Ishikawa (cell line): ENCODE results near the gene GRK5.
A peak's percentile ranks its signal among the peaks of the same experiment; 100 is the strongest.

Experiments
- CEBPB ChIP-seq: IDR thresholded peaks from 2 replicates; pipeline ENCODE4 v1.6.1; 2012
- CREB1 ChIP-seq: IDR thresholded peaks from 2 replicates; pipeline ENCODE4 v1.6.1; 2012; ENCODE audit warnings: low read depth
- EGR1 ChIP-seq: IDR thresholded peaks from 2 replicates; pipeline ENCODE4 v1.6.1; 2012
- EP300 ChIP-seq: IDR thresholded peaks from 2 replicates; pipeline ENCODE4 v1.6.1; 2012; ENCODE audit warnings: borderline replicate concordance
- FOXM1 ChIP-seq: IDR thresholded peaks from 2 replicates; pipeline ENCODE4 v1.6.1; 2012; ENCODE audit warnings: low read depth, borderline replicate concordance
- NFIC ChIP-seq: IDR thresholded peaks from 2 replicates; pipeline ENCODE4 v1.6.1; 2012
- RAD21 ChIP-seq: IDR thresholded peaks from 2 replicates; pipeline ENCODE4 v1.6.1; 2012; ENCODE audit warnings: low read depth
- TAF1 ChIP-seq: IDR thresholded peaks from 2 replicates; pipeline ENCODE4 v1.6.1; 2012; ENCODE audit warnings: low read depth, mild to moderate bottlenecking
- TCF12 ChIP-seq: IDR thresholded peaks from 2 replicates; pipeline ENCODE4 v1.6.1; 2012; ENCODE audit warnings: low read depth
- TEAD4 ChIP-seq: IDR thresholded peaks from 2 replicates; pipeline ENCODE4 v1.6.1; 2012
- YY1 ChIP-seq: IDR thresholded peaks from 2 replicates; pipeline ENCODE4 v1.6.1; 2012; ENCODE audit warnings: low read depth
- ZBTB7A ChIP-seq: IDR thresholded peaks from 2 replicates; pipeline ENCODE4 v1.6.1; 2012; ENCODE audit warnings: low read depth
- TF ChIP-seq, protein P1 (sequence below): IDR thresholded peaks from 2 replicates; pipeline ENCODE4 v1.6.1; 2012
- TF ChIP-seq, protein P2 (sequence below): IDR thresholded peaks from 2 replicates; pipeline ENCODE4 v1.6.1; 2012
- TF ChIP-seq, protein P3 (sequence below): IDR thresholded peaks from 2 replicates; pipeline ENCODE4 v1.6.1; 2012; ENCODE audit warnings: low read depth, mild to moderate bottlenecking

GRK5 gene

DNA sequence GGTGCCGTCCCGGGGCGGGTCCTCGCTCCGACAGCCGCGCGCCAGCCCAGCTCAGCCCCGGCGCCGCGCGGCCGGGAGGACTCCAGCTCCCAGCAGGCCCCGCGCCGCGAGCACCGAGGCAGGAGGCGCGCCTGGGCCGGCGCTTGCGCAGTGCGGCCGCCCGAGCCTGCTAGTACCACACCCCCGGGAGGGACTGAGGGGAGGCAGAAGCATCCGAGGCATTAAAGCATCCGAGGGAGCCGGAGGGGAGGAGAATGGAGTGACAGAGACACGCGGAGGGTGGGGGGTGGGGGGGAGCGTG is at the start of gene GRK5:
GRK5 (plus strand) TSS at position 206 of the 301 bp plus-strand sequence. CDS start 347 bp downstream, outside the sequence.
- TF ChIP-seq EP300 (no peak), TCF12 (no peak), RAD21 (no peak), TAF1 (peak; percentile 54; the same call in 1 of the 2 replicates), CEBPB (no peak), NFIC (0 out of 2 replicates have a peak, but pooled peaks have one; percentile 6)
- TF ChIP-seq, protein P1, sequence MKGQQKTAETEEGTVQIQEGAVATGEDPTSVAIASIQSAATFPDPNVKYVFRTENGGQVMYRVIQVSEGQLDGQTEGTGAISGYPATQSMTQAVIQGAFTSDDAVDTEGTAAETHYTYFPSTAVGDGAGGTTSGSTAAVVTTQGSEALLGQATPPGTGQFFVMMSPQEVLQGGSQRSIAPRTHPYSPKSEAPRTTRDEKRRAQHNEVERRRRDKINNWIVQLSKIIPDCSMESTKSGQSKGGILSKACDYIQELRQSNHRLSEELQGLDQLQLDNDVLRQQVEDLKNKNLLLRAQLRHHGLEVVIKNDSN = no peak

DNA sequence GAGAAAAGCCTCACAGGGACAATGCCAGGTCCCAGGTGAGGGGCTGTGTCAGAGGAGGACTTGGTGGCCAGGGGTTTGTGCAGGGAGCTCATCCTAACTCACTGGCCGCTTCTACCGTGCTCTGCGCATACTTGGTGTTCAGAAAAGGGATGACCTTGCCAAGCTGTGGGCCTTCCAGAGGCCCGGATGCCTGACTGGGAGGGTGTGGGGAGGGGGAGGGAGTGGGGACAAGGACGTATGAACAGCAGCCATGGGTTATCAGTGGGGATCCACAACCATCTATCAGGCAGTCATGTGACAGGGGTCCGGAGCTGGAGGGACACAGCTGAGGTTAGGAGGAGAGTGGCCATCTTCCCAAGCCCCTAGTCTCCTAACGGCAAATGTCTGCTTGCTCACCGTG is 48.0 kb upstream of the GRK5 start:
- TF ChIP-seq TEAD4 (no peak), RAD21 (no peak), CEBPB (no peak)

DNA sequence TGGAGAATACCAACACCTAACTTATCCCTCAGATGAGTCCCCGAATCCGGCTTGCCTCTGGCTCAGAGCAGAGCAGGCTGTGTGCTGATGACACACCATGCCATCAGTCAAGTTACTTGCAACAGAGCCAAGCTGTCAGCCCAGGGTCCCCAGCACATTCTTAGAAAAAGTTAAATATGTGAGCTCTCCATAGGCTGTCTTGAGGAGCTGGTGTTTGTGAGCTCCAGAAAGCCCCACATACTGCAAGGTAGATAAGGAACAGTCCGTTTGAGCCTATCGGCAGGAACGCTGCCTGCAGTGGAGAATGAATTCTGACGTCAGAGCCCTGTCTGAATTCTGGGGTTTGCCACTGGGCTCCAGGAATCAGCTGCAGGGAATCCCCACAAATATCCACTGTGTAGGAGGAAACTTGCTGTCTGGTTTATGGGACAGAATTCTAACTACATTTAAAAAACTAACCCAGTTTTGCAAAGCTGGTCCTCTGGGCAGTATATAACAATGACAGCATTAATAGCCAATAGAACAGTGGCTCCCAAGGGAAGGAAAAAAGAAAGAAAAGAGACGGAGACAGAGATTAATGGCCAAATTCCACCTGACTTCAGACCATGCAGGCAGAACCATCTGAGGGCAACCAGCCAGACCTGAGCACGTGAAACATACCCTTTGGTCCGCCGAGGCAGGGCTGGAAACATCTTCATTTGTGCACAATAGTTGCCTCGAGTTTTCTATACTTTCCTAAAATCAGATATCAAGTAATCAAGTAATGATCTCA is 45.5 kb upstream of the GRK5 start:
- TF ChIP-seq, protein P1 = no peak
- TF ChIP-seq, protein P2, sequence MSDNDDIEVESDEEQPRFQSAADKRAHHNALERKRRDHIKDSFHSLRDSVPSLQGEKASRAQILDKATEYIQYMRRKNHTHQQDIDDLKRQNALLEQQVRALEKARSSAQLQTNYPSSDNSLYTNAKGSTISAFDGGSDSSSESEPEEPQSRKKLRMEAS = peak; percentile 63

DNA sequence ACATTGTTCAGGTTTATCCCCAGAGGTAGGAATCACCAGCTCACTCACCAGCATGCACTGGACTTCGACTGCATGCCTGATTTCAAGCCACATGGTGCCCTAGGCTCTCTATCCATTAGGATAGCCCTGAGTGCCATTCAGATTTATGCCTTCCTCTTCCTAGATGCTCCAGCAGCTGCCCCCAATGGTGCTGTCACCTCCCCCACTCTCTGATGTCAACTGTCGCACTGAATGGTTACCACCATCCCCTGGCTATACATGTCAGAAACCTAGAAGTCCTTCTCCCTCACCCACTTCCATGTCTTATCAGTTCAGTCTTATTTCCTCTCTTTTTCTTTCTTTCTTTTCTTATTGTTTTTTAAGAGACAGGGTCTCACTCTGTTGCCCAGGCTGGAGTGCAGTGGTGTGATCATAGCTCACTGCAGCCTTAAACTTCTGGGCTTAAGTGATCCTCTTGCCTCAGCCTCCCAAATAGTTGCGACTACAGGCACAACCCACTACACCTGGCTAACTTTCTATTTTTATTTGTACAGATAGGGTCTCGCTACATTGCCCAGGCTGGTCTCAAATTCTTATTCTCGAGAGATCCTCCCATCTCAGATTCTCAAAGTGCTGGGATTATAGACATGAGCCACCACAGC is 44.8 kb upstream of the GRK5 start:
- TF ChIP-seq, protein P2 = 0 out of 2 replicates have a peak, but pooled peaks have one; percentile 3
- no peak for TF ChIP-seq NFIC

DNA sequence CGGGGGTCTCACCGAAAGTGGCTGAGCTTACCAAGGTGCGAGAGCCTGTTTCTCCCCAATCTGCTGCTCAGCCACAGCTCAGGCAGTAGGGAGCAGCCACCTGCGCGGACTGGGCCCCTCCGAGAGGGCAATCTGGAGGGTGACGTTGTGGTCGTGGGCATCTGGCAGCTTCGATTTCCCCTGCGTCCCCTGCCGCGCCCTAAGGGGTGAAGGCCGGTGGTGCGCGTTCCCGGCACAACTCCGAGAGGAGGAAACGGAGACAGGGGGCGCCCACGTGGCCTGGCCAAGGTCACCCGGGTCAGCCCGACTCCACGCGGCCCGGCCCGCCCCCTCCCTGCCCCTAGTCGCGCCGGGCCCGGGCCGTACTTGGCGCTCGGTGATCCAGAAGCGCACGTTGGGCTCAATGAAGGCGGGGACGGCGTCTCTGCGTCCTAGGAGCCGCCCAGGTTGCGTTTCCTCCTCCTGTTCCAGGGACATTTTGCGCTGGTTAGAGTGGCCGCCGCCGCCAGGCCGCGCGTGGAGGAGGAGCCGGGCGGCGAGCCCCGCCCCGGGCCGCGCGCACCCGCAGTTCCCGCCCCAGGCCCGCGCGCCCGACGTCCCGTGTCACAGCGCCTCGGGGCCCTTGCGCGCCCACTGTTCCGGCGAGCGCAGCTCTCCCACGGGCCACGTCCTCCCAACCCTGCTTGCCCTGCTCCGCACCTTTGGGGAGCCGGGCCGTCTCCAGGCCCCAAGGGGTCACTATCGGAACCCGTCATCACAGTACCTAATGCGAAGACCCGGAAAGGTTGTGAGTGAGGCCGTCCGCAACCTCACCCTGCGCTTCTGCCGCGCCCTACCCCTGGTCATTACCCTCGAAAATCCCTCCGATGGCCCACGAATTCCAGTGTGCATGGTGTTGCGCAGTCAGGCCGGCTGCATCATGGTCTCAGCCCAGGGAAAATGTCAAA is 41.9 kb upstream of the GRK5 start, which contains the start of gene SFXN4:
SFXN4 (minus strand) TSS at position 544 of the 947 bp plus-strand sequence; CDS start at position 477, 67 bp downstream.
- TF ChIP-seq FOXM1 (no peak), TAF1 (peak; percentile 68), TEAD4 (no peak), RAD21 (no peak), ZBTB7A (peak; percentile 92), YY1 (peak; percentile 57), CEBPB (no peak), TCF12 (peak; percentile 47; the same call in 1 of the 2 replicates), EGR1 (peak; percentile 40; the same call in 1 of the 2 replicates), NFIC (no peak), CREB1 (0 out of 2 replicates have a peak, but pooled peaks have one; percentile 6), EP300 (no peak)
- TF ChIP-seq, protein P1 = peak; percentile 93
- TF ChIP-seq, protein P2 = peak; percentile 99
- TF ChIP-seq, protein P3, sequence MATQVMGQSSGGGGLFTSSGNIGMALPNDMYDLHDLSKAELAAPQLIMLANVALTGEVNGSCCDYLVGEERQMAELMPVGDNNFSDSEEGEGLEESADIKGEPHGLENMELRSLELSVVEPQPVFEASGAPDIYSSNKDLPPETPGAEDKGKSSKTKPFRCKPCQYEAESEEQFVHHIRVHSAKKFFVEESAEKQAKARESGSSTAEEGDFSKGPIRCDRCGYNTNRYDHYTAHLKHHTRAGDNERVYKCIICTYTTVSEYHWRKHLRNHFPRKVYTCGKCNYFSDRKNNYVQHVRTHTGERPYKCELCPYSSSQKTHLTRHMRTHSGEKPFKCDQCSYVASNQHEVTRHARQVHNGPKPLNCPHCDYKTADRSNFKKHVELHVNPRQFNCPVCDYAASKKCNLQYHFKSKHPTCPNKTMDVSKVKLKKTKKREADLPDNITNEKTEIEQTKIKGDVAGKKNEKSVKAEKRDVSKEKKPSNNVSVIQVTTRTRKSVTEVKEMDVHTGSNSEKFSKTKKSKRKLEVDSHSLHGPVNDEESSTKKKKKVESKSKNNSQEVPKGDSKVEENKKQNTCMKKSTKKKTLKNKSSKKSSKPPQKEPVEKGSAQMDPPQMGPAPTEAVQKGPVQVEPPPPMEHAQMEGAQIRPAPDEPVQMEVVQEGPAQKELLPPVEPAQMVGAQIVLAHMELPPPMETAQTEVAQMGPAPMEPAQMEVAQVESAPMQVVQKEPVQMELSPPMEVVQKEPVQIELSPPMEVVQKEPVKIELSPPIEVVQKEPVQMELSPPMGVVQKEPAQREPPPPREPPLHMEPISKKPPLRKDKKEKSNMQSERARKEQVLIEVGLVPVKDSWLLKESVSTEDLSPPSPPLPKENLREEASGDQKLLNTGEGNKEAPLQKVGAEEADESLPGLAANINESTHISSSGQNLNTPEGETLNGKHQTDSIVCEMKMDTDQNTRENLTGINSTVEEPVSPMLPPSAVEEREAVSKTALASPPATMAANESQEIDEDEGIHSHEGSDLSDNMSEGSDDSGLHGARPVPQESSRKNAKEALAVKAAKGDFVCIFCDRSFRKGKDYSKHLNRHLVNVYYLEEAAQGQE = no peak; the same call in 1 of the 2 replicates

DNA sequence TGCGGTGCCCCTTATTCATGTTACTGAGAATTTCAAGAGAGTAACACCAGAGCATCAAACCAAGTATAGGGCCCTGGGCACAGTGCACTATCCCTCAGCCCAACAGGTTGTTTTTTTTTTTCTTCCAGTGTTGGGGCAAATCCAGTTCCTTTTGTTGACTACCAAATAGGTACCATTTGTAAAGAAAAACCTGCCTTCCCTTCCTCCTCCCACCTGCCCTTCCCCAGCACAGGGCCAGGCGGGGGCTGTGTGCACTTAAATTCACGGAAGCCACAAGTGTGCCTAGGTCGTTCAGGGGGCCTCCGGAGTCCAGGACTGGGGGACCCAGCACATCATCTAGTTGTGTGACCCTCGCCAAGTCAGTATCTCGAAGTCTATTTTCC is 41.3 kb upstream of the GRK5 start:
- TF ChIP-seq FOXM1 (no peak), TCF12 (no peak), TEAD4 (no peak), NFIC (no peak)

DNA sequence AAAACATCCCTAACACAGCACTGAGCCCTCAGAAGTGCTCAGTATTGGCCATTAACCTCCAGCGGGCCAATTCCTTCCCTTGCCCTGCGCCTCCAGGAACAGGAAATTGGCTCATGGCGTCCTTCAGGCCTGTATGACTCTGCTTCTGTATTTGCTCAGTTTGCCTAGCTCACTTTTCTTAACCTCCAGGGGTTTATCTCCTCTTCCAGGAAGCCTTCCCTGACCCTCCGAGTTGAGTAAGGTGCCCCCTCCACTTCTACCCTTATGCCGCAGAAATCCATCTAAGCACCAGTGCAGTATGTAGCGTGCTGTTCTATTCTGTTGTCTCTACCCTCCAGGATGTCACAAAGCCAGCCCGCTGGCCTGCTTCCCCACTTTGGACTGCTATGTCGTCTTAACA is 40.8 kb upstream of the GRK5 start:
- TF ChIP-seq YY1 = no peak
